ENCODE results near the gene SOD3.

SOD3 gene

GRCh38 chr4:24845902-24846301, 50.5 kb downstream of the SOD3 start:
- ATAC-seq, result no peak

GRCh38 chr4:24846716-24847115, 51.3 kb downstream of the SOD3 start:
- no peak for ATAC-seq

- no peak for ATAC-seq
Observed at GRCh38 chr4:24849351-24849750, 54.0 kb downstream of the SOD3 start.

- no peak for ATAC-seq
Observed at GRCh38 chr4:24849756-24850155, 54.4 kb downstream of the SOD3 start.

Data from activated CD4-positive, CD25-positive, alpha-beta regulatory T cell treated with anti-CD3 and anti-CD28 coated beads, Interleukin-2, amount 50 U/mL, for 24 hours (primary cell).